Activated T-cell treated with anti-CD3 and anti-CD28 coated beads, Interleukin-2, amount 50 U/mL, for 48 hours (primary cell): ENCODE measurements around the gene LENG8.
"Not testable (repeated sequence)": the region's sequence is repeated elsewhere in the genome, so short reads cannot be mapped to it uniquely, and the experiment has no call there.

Source experiments
- DNase-seq, 2 experiments: peaks; one replicate each; pipeline ENCODE4 v3.0.0-alpha.2; 2020

The LENG8 gene

DNA sequence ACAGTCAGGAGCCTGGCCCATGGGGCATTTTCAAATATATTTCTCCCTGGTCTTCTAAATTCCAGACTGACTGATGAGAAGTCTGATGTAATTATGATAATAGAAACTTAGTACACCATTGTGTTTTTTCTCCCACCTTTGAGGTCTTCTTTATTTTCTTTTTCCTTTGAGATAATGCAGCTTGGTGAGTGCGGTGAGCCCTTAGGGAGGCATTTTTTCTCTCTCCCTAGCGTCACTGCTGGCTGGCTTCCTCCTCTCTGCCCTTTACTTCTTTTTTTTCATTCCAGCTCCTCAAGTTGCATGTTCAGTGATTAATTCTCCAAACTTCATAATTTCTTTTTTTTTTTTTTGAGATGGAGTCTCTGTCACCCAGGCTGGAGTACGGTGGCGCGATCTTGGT lies 36.9 kb downstream of the LENG8 start:
- no peak for DNase-seq

GRCh38 chr19:54489341-54489740 lies 40.3 kb downstream of the LENG8 start:
- no peak for DNase-seq

DNA sequence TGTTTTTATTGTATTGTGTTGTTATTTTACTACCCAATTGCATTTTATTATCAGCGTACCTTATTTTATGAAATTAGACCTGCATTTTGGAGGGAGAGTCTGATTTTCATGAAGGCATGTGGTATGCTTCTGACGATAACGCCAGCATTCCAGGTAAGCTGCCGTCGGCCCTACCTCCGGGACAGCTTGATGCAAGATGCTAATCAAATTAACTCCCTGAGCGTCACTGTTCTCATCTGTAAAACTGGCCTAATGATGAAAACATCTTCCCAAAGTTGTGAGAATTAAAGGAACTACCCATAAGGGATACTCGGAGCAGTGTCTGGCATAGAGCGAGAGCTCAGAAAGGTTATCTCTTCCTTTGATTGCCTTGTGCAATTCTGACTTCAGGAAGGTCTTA lies 40.8 kb downstream of the LENG8 start:
- DNase-seq = no peak

GRCh38 chr19:54492568-54492967 lies 43.6 kb downstream of the LENG8 start:
- no peak for DNase-seq

DNA sequence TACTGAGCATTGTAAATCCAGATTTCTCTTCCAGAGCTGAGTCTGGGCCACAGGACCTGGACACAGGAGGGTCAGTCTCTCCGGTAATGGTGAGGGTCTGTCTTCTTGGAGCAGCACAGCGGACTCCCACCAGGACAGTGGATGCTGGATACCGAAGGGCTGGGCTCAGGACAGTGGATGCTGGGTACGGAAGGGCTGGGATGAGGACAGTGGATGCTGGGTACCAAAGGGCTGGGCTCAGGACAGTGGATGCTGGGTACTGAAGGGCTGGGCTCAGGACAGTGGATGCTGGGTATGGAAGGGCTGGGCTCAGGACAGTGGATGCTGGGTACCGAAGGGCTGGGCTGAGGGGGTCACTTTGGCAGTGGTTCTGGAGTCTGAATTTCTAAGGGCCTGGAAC lies 44.1 kb downstream of the LENG8 start:
- DNase-seq = not testable (repeated sequence)

DNA sequence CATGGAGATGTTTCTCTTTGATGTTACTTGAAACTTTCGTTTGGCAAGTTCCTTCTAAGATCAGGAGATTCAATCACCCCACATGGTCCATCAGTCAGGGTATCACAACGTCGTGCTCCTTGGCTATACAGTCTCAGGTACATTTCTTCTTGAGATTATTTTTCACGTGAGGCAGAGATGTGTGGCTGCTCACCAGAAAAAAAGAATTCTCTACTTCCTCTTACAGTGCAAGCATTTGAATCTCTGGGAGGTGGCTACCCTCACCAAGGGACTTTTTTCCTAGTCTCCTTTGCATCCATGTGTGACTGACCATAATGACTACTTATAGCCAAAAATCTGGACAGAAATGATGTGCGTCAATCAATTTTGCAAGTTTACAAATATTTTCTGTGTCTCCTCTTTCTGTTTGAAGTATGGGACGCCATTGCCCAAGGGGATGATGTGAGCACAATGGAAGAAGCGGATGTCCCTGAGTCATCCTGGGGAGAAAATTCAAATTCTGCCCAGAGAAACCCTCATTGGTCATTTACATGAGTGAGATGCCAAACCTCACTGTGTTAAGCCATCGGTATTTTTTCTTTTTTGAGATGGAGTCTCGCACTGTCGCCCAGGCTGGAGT lies 45.1 kb downstream of the LENG8 start:
- no peak for DNase-seq

- not testable (repeated sequence) for DNase-seq
Observed at GRCh38 chr19:54495284-54495683, 46.3 kb downstream of the LENG8 start.

- DNase-seq = peak in 1 of 2 experiments; percentile 32
Observed at GRCh38 chr19:54497747-54498450, 48.9 kb downstream of the LENG8 start.

DNA sequence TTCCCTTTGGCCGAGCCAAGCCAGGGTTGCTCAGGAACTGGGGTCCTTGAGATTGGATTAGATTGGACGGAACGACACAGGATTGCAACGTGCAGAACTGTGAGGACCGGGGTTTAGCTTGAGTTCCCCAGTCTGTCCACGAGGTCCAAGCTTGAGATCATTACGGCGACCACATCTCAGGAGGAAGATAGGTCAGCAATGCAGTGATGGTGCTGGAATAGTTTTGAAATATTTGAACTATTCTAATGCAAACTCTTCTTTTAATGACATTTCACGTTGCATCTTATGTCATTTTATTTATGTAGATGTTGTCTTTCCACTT lies 49.4 kb downstream of the LENG8 start:
- DNase-seq = not testable (repeated sequence)

DNA sequence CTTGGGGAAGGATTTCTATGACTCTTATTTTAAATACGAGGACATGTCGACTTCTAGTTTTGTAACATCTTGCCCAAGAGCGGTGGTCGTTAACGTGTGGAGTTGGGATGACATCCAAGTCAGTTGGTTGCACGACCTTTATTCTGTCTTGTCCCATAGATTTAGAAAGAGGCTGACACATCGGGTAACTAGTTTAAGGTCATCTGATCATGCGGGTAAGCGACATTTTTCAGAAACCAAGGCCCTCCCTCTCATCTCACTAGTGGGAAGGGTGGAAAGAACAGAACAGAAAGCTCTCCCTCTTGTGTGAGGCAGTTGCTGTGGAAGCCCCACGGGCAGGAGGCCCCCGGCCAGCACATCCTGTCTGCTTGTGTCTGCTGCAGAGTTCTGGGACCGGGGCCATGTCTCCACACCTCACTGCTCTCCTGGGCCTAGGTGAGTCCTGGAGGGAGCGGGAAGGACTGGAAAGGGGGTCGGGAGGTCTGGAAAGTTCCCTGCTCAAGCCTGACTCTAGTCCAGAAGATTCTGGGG lies 53.6 kb downstream of the LENG8 start, which contains the start of gene LAIR2:
LAIR2 (plus strand) TSS at position 314 of the 531 bp plus-strand sequence; CDS start at position 402, 88 bp downstream.
- DNase-seq = peak in 1 of 2 experiments; percentile 27

DNA sequence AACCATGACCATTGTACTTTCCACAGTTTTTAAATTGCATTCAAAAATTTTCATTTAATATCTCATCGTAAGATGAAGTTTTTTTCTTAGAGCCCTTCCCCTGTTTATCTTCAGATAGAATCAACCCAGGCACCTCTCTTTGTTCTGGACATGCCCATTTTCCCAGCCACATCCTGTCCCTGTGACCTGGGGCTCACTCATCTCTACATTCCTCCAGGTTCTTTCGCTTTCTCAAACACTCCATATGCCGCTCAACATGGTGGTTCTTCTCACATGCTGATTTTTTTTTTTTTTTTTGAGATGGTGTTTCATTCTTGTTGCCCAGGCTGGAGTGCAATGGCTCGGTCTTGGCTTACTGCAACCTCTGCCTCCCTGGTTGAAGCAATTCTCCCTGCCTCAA lies 56.5 kb downstream of the LENG8 start:
- DNase-seq = not testable (repeated sequence)

GRCh38 chr19:54506079-54506478 lies 57.1 kb downstream of the LENG8 start:
- DNase-seq = no peak

DNA sequence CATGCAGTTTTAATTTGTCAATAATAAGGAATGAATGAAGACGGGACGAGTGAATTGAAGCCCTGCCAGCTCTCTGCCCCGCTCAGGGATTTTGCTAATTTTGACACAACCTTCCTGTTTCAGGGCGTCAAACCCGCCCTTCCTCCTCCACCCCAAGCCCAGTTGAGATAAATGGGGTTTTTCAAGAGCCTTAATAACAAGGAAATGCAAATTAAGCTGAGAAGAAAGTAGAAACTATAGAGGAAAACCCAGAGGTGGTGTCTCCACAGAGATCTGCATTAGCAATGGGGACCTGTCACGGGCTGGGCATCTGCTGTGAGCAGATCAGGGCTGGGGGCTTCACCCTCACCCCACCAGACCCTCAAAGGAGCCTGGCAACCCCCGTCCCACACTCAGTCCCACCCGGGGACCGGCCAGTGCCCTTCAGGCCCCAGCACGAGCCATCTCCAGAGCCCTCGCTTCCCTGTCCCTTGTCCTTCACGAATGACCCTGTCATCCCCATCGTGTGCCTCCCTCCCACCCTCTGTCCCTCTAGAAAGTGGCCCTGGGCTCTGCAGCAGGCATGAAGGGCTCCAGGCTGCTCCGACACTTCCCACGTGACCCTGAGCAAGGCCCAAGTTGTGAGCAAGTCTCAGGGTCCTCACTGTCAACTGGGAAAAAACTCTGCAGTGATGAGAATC lies 58.2 kb downstream of the LENG8 start:
- not testable (repeated sequence) for DNase-seq

- no peak for DNase-seq
Observed at GRCh38 chr19:54507824-54508223, 58.8 kb downstream of the LENG8 start.

DNA sequence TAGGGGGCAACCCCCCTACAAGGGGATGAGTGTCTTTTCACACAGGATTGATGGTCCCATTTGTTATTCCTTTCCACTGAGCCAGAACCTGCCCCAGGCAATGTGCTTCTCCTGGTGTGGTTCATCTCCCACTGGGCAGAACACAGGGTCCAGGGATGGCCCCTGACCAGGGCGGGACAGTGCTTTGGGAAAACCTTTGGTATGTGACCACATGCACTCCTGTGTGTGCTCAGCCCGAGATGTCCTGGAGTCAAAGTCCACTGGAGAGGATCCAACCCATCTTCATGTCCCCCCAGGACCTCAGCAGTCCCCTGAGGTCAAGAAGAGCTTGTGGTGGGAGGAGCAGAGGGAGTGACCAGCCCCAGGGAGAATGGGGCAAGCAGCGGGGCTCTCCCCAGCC lies 59.5 kb downstream of the LENG8 start:
- DNase-seq = not testable (repeated sequence)

- not testable (repeated sequence) for DNase-seq
Observed at GRCh38 chr19:54509200-54509940, 60.4 kb downstream of the LENG8 start.
